Immature natural killer cell (primary cell): ENCODE data around the gene HELT. TPM values are rescaled to one million over a fixed set of nuclear protein-coding genes. Genes with fewer than 3 reads are reported as not detected.

Experiments
- DNase-seq, 3 donors: peaks; one replicate each; pipeline ENCODE4 v3.0.0; 2022; ENCODE audit warnings: mixed read lengths in 1 of 3
- H3K27ac Mint-ChIP-seq, 6 donors: one replicate each; pipeline ENCODE4 v1.8.0; 2020; ENCODE audit warnings: mixed read lengths in 6 of 6, mild to moderate bottlenecking in 5 of 6, inconsistent platforms in 4 of 6, moderate library complexity in 3 of 6
- H3K27me3 Mint-ChIP-seq, 3 donors: one replicate each; pipeline ENCODE4 v1.8.0; 2020 to 2021; ENCODE audit warnings: low read depth in 3 of 3, mild to moderate bottlenecking in 3 of 3, mixed read lengths in 3 of 3, moderate library complexity in 3 of 3, inconsistent platforms in 1 of 3
- H3K36me3 Mint-ChIP-seq, 3 donors: one replicate each; pipeline ENCODE4 v1.8.0; 2020; ENCODE audit warnings: mixed read lengths in 3 of 3, inconsistent platforms in 2 of 3, mild to moderate bottlenecking in 2 of 3
- H3K4me1 Mint-ChIP-seq, 2 donors: one replicate each; pipeline ENCODE4 v1.8.0; 2020; ENCODE audit warnings: inconsistent platforms in 2 of 2, mild to moderate bottlenecking in 2 of 2, mixed read lengths in 2 of 2, moderate library complexity in 1 of 2
- H3K4me3 Mint-ChIP-seq, 5 donors: one replicate each; pipeline ENCODE4 v1.8.0; 2020; ENCODE audit warnings: mild to moderate bottlenecking in 5 of 5, mixed read lengths in 5 of 5, inconsistent platforms in 3 of 5, moderate library complexity in 3 of 5
- H3K9me3 Mint-ChIP-seq, 6 donors: one replicate each; pipeline ENCODE4 v1.8.0; 2020; ENCODE audit warnings: mild to moderate bottlenecking in 6 of 6, mixed read lengths in 6 of 6, inconsistent platforms in 4 of 6, moderate library complexity in 3 of 6
- polyA plus RNA-seq, 3 donors: library from polyadenylated mRNA; unstranded; fragments of 300-500 nt; fragmentation: Illumina TruSeq; gene quantifications; one replicate each; pipeline ENCODE4 v1.2.3, GENCODE V29; 2021

The HELT gene
- polyA plus RNA-seq, 3 donors from 2014 or later: not detected

- H3K4me1 Mint-ChIP-seq: no peaks in the 10 kb centered on the region
- DNase-seq: no peak
- H3K9me3 Mint-ChIP-seq: no peaks in the 10 kb centered on the region
- no peak overlapping the region for H3K4me3 Mint-ChIP-seq
- H3K27ac Mint-ChIP-seq: no peak overlapping the region
- H3K27me3 Mint-ChIP-seq: peaks cover 5 to 32% (median 8%) of the 10 kb centered on the region in 3 donors
- no peaks in the 10 kb centered on the region for H3K36me3 Mint-ChIP-seq
These were observed 3.2 kb upstream of the HELT start for GRCh38 chr4:185015108-185015507.

GRCh38 chr4:185016101-185016940 is 2.0 kb upstream of the HELT start:
- Mint-ChIP-seq H3K4me1 (no peaks in the 10 kb centered on the region), H3K9me3 (no peaks in the 10 kb centered on the region), H3K4me3 (no peak overlapping the region), H3K27ac (no peak overlapping the region), H3K36me3 (no peaks in the 10 kb centered on the region), H3K27me3 (peaks cover 6 to 25% (median 8%) of the 10 kb centered on the region in 3 donors)
- no peak for DNase-seq

- no peak overlapping the region for H3K4me3 Mint-ChIP-seq
- no peak overlapping the region for H3K27ac Mint-ChIP-seq
- H3K27me3 Mint-ChIP-seq: peaks cover 6 to 30% (median 7%) of the 10 kb centered on the region in 3 donors
- H3K4me1 Mint-ChIP-seq: no peaks in the 10 kb centered on the region
- H3K9me3 Mint-ChIP-seq: no peaks in the 10 kb centered on the region
- no peaks in the 10 kb centered on the region for H3K36me3 Mint-ChIP-seq
- no peak for DNase-seq
These were observed 1.1 kb upstream of the HELT start for GRCh38 chr4:185016946-185017758.

GRCh38 chr4:185018834-185019455 is 655 bp downstream of the HELT start:
- Mint-ChIP-seq H3K4me3 (no peak overlapping the region), H3K27ac (no peak overlapping the region), H3K27me3 (peaks cover 5 to 31% (median 10%) of the 10 kb centered on the region in 3 donors)

GRCh38 chr4:185019456-185020292 is 1.4 kb downstream of the HELT start:
- DNase-seq: no peak
- Mint-ChIP-seq H3K4me3 (no peak overlapping the region), H3K9me3 (no peaks in the 10 kb centered on the region), H3K4me1 (no peaks in the 10 kb centered on the region), H3K27me3 (peaks cover 5 to 36% (median 10%) of the 10 kb centered on the region in 3 donors), H3K36me3 (no peaks in the 10 kb centered on the region), H3K27ac (no peak overlapping the region)

More at GRCh38 chr4:185018834-185019455, 655 bp downstream of the HELT start:
- Mint-ChIP-seq H3K9me3 (no peaks in the 10 kb centered on the region), H3K36me3 (no peaks in the 10 kb centered on the region), H3K4me1 (no peaks in the 10 kb centered on the region)
- DNase-seq: no peak

- Mint-ChIP-seq H3K27ac (no peak overlapping the region), H3K9me3 (no peaks in the 10 kb centered on the region), H3K36me3 (no peaks in the 10 kb centered on the region), H3K4me3 (no peak overlapping the region), H3K4me1 (no peaks in the 10 kb centered on the region), H3K27me3 (peaks cover 3 to 37% (median 12%) of the 10 kb centered on the region in 3 donors)
- DNase-seq: no peak
These were observed 2.1 kb downstream of the HELT start for GRCh38 chr4:185020293-185020808.

- H3K9me3 Mint-ChIP-seq: no peaks in the 10 kb centered on the region
- no peak overlapping the region for H3K4me3 Mint-ChIP-seq
- H3K36me3 Mint-ChIP-seq: no peaks in the 10 kb centered on the region
- DNase-seq: no peak
- no peak overlapping the region for H3K27ac Mint-ChIP-seq
- peaks cover 4 to 38% (median 12%) of the 10 kb centered on the region in 3 donors for H3K27me3 Mint-ChIP-seq
- H3K4me1 Mint-ChIP-seq: no peaks in the 10 kb centered on the region
These were observed 2.8 kb downstream of the HELT start for GRCh38 chr4:185020863-185021761.

- no peaks in the 10 kb centered on the region for H3K9me3 Mint-ChIP-seq
- H3K27me3 Mint-ChIP-seq: peaks cover 5 to 32% (median 17%) of the 10 kb centered on the region in 3 donors
- H3K36me3 Mint-ChIP-seq: no peaks in the 10 kb centered on the region
- H3K4me1 Mint-ChIP-seq: no peaks in the 10 kb centered on the region
- no peak for DNase-seq
- no peak overlapping the region for H3K27ac Mint-ChIP-seq
- H3K4me3 Mint-ChIP-seq: no peak overlapping the region
These were observed 5.2 kb downstream of the HELT start for GRCh38 chr4:185023471-185023870.

- H3K9me3 Mint-ChIP-seq: no peaks in the 10 kb centered on the region
- peaks cover 5 to 21% (median 11%) of the 10 kb centered on the region in 3 donors for H3K27me3 Mint-ChIP-seq
- no peak overlapping the region for H3K4me3 Mint-ChIP-seq
These were observed 10.3 kb downstream of the HELT start for GRCh38 chr4:185028625-185029024.

GRCh38 chr4:185031611-185032010 is 13.3 kb downstream of the HELT start:
- H3K36me3 Mint-ChIP-seq: no peaks in the 10 kb centered on the region
- peaks cover 0 to 9% (median 1%) of the 10 kb centered on the region in 3 donors for H3K27me3 Mint-ChIP-seq
- DNase-seq: no peak
- no peaks in the 10 kb centered on the region for H3K4me1 Mint-ChIP-seq
- H3K4me3 Mint-ChIP-seq: no peak overlapping the region
- no peaks in the 10 kb centered on the region for H3K9me3 Mint-ChIP-seq
- no peak overlapping the region for H3K27ac Mint-ChIP-seq

More at GRCh38 chr4:185028625-185029024, 10.3 kb downstream of the HELT start:
- Mint-ChIP-seq H3K27ac (no peak overlapping the region), H3K4me1 (no peaks in the 10 kb centered on the region), H3K36me3 (no peaks in the 10 kb centered on the region)
- no peak for DNase-seq

GRCh38 chr4:185033072-185033471 is 14.8 kb downstream of the HELT start:
- Mint-ChIP-seq H3K4me1 (no peaks in the 10 kb centered on the region), H3K27ac (no peak overlapping the region), H3K4me3 (no peak overlapping the region), H3K27me3 (peaks cover 0 to 10% (median 2%) of the 10 kb centered on the region in 3 donors), H3K36me3 (no peaks in the 10 kb centered on the region), H3K9me3 (peaks cover 0 to 2% (median 0%) of the 10 kb centered on the region in 6 donors)
- DNase-seq: no peak

- Mint-ChIP-seq H3K4me3 (no peak overlapping the region), H3K36me3 (no peaks in the 10 kb centered on the region), H3K27me3 (peaks cover 0 to 15% (median 2%) of the 10 kb centered on the region in 3 donors), H3K4me1 (no peaks in the 10 kb centered on the region), H3K27ac (no peak overlapping the region), H3K9me3 (peaks cover 0 to 2% (median 0%) of the 10 kb centered on the region in 6 donors)
- DNase-seq: no peak
These were observed 15.7 kb downstream of the HELT start for GRCh38 chr4:185033950-185034349.
